A673 (cell line): ENCODE results near the gene MAGI1. TPM values are rescaled to one million over a fixed set of nuclear protein-coding genes. Genes with fewer than 3 reads are reported as not detected.

Experiments
- BruUV-seq: library from RNA; stranded (reverse); fragments of 400-500 nt; replicated peaks from 2 replicates; lab custom pipeline; 2021; lab: Mats Ljungman, UMichigan
- CTCF ChIA-PET: fragments of 300-600 bp; sonication (Branson Sonifier 250); formaldehyde crosslinking; loops from one replicate; lab custom pipeline; 2022; ENCODE audit warnings: antibody characterized with exemption; lab: Charles Lee
- POLR2A ChIA-PET: fragments of 300-600 bp; sonication (Branson Sonifier 250); formaldehyde crosslinking; loops from one replicate; lab custom pipeline; 2022; ENCODE audit warnings: antibody characterized with exemption; ENCODE audit not compliant: low non-redundant PET; lab: Charles Lee
- DNase-seq: peaks from one replicate; pipeline ENCODE4 v3.0.0-alpha.2; 2015; ENCODE audit warnings: low spot score
- H3K27ac ChIP-seq: fragments of 200-600 bp; sonication (generic); 2 replicates; pipeline ENCODE4 v1.5.1; 2016; ENCODE audit warnings: mixed run types, low read depth, mild to moderate bottlenecking, mixed read lengths, antibody characterized with exemption, low read length; ENCODE audit not compliant: poor library complexity, severe bottlenecking
- H3K27me3 ChIP-seq: fragments of 200-600 bp; sonication (generic); replicated peaks from 2 replicates; pipeline ENCODE4 v1.6.1; 2017; ENCODE audit warnings: mixed run types, low read depth, mild to moderate bottlenecking, mixed read lengths, antibody characterized with exemption, low read length; ENCODE audit not compliant: insufficient read depth, poor library complexity
- H3K36me3 ChIP-seq: fragments of 200-600 bp; sonication (generic); 2 replicates; pipeline ENCODE4 v1.6.1; 2016; ENCODE audit warnings: mixed run types, mild to moderate bottlenecking, mixed read lengths, antibody characterized with exemption, low read length; ENCODE audit not compliant: insufficient read depth, poor library complexity, severe bottlenecking
- H3K4me1 ChIP-seq: fragments of 200-600 bp; sonication (generic); 2 replicates; pipeline ENCODE4 v1.6.1; 2017; ENCODE audit warnings: mixed run types, mild to moderate bottlenecking, mixed read lengths, antibody characterized with exemption, low read length; ENCODE audit not compliant: insufficient read depth, poor library complexity, severe bottlenecking
- H3K4me3 ChIP-seq: fragments of 200-600 bp; sonication (generic); 2 replicates; pipeline ENCODE4 v1.5.1; 2016; ENCODE audit warnings: low read depth, mixed run types, mild to moderate bottlenecking, mixed read lengths, low read length; ENCODE audit not compliant: poor library complexity, severe bottlenecking
- H3K9me3 ChIP-seq: fragments of 200-600 bp; sonication (generic); 2 replicates; pipeline ENCODE4 v1.6.1; 2016; ENCODE audit warnings: mixed run types, low read depth, mild to moderate bottlenecking, mixed read lengths, antibody characterized with exemption, low read length; ENCODE audit not compliant: poor library complexity, severe bottlenecking
- EZH2 ChIP-seq: fragments of 200-600 bp; sonication (generic); IDR thresholded peaks from 2 replicates; pipeline ENCODE4 v1.6.1; 2017; ENCODE audit warnings: borderline replicate concordance, low read depth, mild to moderate bottlenecking, mixed read lengths, antibody characterized with exemption, low read length; ENCODE audit not compliant: poor library complexity, severe bottlenecking
- intact Hi-C: fragments of 100-400 bp; cut with micrococcal nuclease; formaldehyde crosslinking; loops from one replicate; pipeline ENCODE4 v1.10.0; 2022; ENCODE audit not compliant: unreplicated experiment
- total RNA-seq: library from RNA; stranded (reverse); gene quantifications from 2 replicates; pipeline ENCODE4 v1.2.3, GENCODE V29; 2021
- TF ChIP-seq, protein P1 (sequence below): fragments of 300-800, 200-600 bp; sonication (generic); conservative IDR thresholded peaks from 2 replicates; pipeline ENCODE4 v1.5.1; 2017; ENCODE audit warnings: low read depth, mild to moderate bottlenecking, antibody characterized with exemption, low read length, moderate library complexity, mixed read lengths

Gene MAGI1
- total RNA-seq, 1 experiment from 2014 or later, result 30.5 TPM

DNA sequence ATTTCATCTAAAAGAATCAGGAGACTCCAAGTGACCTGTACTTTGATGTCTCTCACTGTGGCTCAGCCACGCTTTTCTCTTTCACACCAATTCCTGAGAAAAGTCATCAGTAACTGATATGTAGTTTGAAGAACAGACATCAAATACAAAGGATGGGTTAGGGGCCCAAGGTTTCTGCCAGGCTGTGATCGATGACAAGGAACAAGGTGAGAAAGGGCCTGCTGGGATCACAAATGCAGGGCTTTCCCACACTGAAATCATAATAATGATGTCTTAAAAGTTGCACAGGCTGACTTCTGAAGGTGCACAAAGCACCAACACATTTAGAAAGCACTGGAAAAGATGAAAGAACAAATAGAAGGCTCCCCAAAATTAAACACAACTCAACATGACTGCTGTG, 396.9 kb downstream of the MAGI1 start:
- CTCF ChIA-PET, result no interaction called here
- no peak overlapping the region for H3K27ac ChIP-seq
- intact Hi-C loops, result no loop called here
- DNase-seq, result no peak
- TF ChIP-seq, protein P1, sequence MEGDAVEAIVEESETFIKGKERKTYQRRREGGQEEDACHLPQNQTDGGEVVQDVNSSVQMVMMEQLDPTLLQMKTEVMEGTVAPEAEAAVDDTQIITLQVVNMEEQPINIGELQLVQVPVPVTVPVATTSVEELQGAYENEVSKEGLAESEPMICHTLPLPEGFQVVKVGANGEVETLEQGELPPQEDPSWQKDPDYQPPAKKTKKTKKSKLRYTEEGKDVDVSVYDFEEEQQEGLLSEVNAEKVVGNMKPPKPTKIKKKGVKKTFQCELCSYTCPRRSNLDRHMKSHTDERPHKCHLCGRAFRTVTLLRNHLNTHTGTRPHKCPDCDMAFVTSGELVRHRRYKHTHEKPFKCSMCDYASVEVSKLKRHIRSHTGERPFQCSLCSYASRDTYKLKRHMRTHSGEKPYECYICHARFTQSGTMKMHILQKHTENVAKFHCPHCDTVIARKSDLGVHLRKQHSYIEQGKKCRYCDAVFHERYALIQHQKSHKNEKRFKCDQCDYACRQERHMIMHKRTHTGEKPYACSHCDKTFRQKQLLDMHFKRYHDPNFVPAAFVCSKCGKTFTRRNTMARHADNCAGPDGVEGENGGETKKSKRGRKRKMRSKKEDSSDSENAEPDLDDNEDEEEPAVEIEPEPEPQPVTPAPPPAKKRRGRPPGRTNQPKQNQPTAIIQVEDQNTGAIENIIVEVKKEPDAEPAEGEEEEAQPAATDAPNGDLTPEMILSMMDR, result no peak
- TF ChIP-seq EZH2, result no peak
- H3K36me3 ChIP-seq, result no peaks in the 10 kb centered on the region
- peaks cover 3% of the 10 kb centered on the region for H3K4me1 ChIP-seq
- POLR2A ChIA-PET, result no interaction called here
- H3K4me3 ChIP-seq, result no peak overlapping the region
- no TSS peak for BruUV-seq
- peaks cover 4% of the 10 kb centered on the region for H3K9me3 ChIP-seq
- no peaks in the 10 kb centered on the region for H3K27me3 ChIP-seq

DNA sequence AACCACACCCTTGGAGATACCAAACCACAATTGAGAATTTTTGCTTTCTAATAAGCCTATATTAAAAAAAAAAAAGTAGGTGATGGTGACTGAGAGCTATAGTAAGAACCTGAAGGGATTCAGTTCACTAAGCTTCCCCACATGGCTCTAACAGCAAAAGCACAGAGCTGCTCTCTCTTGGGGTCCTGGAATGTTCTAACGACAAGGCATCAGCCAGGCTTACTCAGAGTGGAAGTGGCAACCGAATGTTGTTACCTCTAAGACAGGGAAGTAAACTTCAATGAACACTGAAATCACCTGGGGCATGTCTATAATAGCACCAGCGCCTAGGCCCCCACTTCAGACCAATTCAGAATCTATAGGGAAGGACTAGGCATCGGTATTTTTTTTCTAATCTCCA, 397.7 kb downstream of the MAGI1 start:
- no peaks in the 10 kb centered on the region for H3K27me3 ChIP-seq
- ChIA-PET POLR2A (no interaction called here), CTCF (no interaction called here)
- no peak overlapping the region for H3K4me3 ChIP-seq
- H3K27ac ChIP-seq, result no peak overlapping the region
- H3K9me3 ChIP-seq, result no peaks in the 10 kb centered on the region
- no peaks in the 10 kb centered on the region for H3K36me3 ChIP-seq
- no peak for TF ChIP-seq EZH2
- TF ChIP-seq, protein P1, result no peak
- no TSS peak for BruUV-seq
- no peak for DNase-seq
- intact Hi-C loops, result no loop called here
- H3K4me1 ChIP-seq, result peaks cover 8% of the 10 kb centered on the region

DNA sequence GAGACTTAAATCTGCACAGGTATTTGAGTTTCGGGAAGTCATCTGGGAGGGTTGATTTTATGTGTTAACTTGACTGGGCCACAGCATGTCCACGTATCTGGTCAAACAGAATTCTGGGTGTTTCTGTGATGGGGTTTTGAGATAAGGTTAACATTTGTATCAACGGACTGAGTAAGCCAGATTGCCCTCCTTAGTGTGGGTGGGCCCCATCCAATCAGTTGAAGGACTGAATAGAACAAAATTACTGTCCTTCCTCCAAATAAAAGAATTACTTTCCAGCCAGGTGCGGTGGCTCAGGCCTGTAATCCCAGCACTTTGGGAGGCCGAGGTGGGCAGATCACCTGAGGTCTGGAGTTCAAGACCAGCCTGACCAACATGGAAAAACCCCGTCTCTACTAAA, 399.3 kb downstream of the MAGI1 start:
- ChIA-PET CTCF (no interaction called here), POLR2A (no interaction called here)
- Histone ChIP-seq H3K4me1 (peaks cover 8% of the 10 kb centered on the region), H3K4me3 (no peak overlapping the region), H3K27ac (no peak overlapping the region), H3K36me3 (no peaks in the 10 kb centered on the region), H3K27me3 (no peaks in the 10 kb centered on the region), H3K9me3 (no peaks in the 10 kb centered on the region)
- intact Hi-C loops, result no loop called here
- TF ChIP-seq, protein P1, result no peak
- TF ChIP-seq EZH2, result no peak
- no TSS peak for BruUV-seq
- DNase-seq, result no peak
